HG03378 (cell line): Measurements from ENCODE around the gene EXOC1L.
"Not testable (repeated sequence)": the region's sequence is repeated elsewhere in the genome, so short reads cannot be mapped to it uniquely, and the experiment has no call there.

ENCODE experiments used
- ATAC-seq: cut with Tn5 transposase; IDR thresholded peaks from one replicate; pipeline ENCODE4 v1.9.1; 2021; ENCODE audit warnings: mild to moderate bottlenecking, moderate library complexity; ENCODE audit not compliant: unreplicated experiment

Gene EXOC1L

GRCh38 chr4:55837903-55838302 is 18.3 kb downstream of the EXOC1L start:
- no peak for ATAC-seq

- ATAC-seq, result no peak
These were observed 18.8 kb downstream of the EXOC1L start for GRCh38 chr4:55838356-55838755.

- no peak for ATAC-seq
These were observed 19.4 kb downstream of the EXOC1L start for GRCh38 chr4:55838952-55839351.

GRCh38 chr4:55840956-55841355 is 21.4 kb downstream of the EXOC1L start:
- no peak for ATAC-seq

- not testable (repeated sequence) for ATAC-seq
These were observed 22.0 kb downstream of the EXOC1L start for GRCh38 chr4:55841373-55842239.

- not testable (repeated sequence) for ATAC-seq
These were observed 22.7 kb downstream of the EXOC1L start for GRCh38 chr4:55842312-55842711.

- ATAC-seq, result no peak
These were observed 30.1 kb downstream of the EXOC1L start for GRCh38 chr4:55849724-55850123.

- no peak for ATAC-seq
These were observed 32.3 kb downstream of the EXOC1L start for GRCh38 chr4:55851885-55852284.

GRCh38 chr4:55853484-55854046 is 34.0 kb downstream of the EXOC1L start, which contains the start of gene EXOC1:
Gene EXOC1, plus strand, starts transcription at chr4:55853648. Its CDS starts 4,676 bp downstream, at chr4:55858324.
- peak; percentile 94 for ATAC-seq

GRCh38 chr4:55854129-55854528 is 34.5 kb downstream of the EXOC1L start:
- ATAC-seq, result no peak

GRCh38 chr4:55857586-55857985 is 38.0 kb downstream of the EXOC1L start:
- no peak for ATAC-seq

- ATAC-seq, result no peak
These were observed 40.1 kb downstream of the EXOC1L start for GRCh38 chr4:55859711-55860110.

- no peak for ATAC-seq
These were observed 45.1 kb downstream of the EXOC1L start for GRCh38 chr4:55864577-55865223.

GRCh38 chr4:55865228-55865806 is 45.7 kb downstream of the EXOC1L start:
- ATAC-seq, result no peak

- peak; percentile 91 for ATAC-seq
These were observed 46.8 kb downstream of the EXOC1L start for GRCh38 chr4:55866290-55866907.

GRCh38 chr4:55866973-55867574 is 47.5 kb downstream of the EXOC1L start:
- ATAC-seq, result peak; percentile 81

GRCh38 chr4:55868581-55869090 is 49.0 kb downstream of the EXOC1L start:
- ATAC-seq, result no peak

- ATAC-seq, result no peak
These were observed 51.8 kb downstream of the EXOC1L start for GRCh38 chr4:55871299-55871800.

GRCh38 chr4:55874831-55875230 is 55.2 kb downstream of the EXOC1L start:
- ATAC-seq, result no peak

GRCh38 chr4:55876387-55876786 is 56.8 kb downstream of the EXOC1L start:
- ATAC-seq, result no peak
